MCF 10A (cell line): ENCODE data around the gene TSC22D4. TPM values are rescaled to one million over a fixed set of nuclear protein-coding genes. Genes with fewer than 3 reads are reported as not detected.

Experiments
- BruUV-seq: library from RNA; stranded (reverse); fragments of 400-500 nt; replicated peaks from 2 replicates; lab custom pipeline; 2021; lab: Mats Ljungman, UMichigan
- CTCF ChIA-PET: fragments of 300-600 bp; sonication (Branson Sonifier 250); formaldehyde crosslinking; extraction: SDS; loops from one replicate; lab custom pipeline; 2021; ENCODE audit warnings: antibody characterized with exemption, inconsistent platforms; lab: Yijun Ruan, JAX
- POLR2A ChIA-PET: fragments of 300-600, 350-650 bp; sonication (Branson Sonifier 250); formaldehyde crosslinking; extraction: SDS; loops from one replicate; lab custom pipeline; 2020; ENCODE audit warnings: antibody characterized with exemption, inconsistent platforms; lab: Yijun Ruan, JAX
- DNase-seq: peaks from one replicate; pipeline ENCODE4 v3.0.0-alpha.2; 2018; ENCODE audit not compliant: unreplicated experiment
- H3K27ac Mint-ChIP-seq: one replicate; pipeline ENCODE4 v1.8.0; 2022; ENCODE audit warnings: mild to moderate bottlenecking, low read depth, mixed read lengths; ENCODE audit not compliant: unreplicated experiment
- H3K27me3 Mint-ChIP-seq: one replicate; pipeline ENCODE4 v1.8.0; 2022; ENCODE audit warnings: mixed read lengths; ENCODE audit not compliant: insufficient read depth, unreplicated experiment
- H3K36me3 Mint-ChIP-seq: one replicate; pipeline ENCODE4 v1.8.0; 2022; ENCODE audit warnings: mild to moderate bottlenecking, moderate library complexity, mixed read lengths; ENCODE audit not compliant: insufficient read depth, unreplicated experiment
- H3K4me1 Mint-ChIP-seq: one replicate; pipeline ENCODE4 v1.8.0; 2022; ENCODE audit warnings: mixed read lengths; ENCODE audit not compliant: insufficient read depth, unreplicated experiment
- H3K4me3 Mint-ChIP-seq: one replicate; pipeline ENCODE4 v1.8.0; 2022; ENCODE audit warnings: mild to moderate bottlenecking, moderate library complexity, mixed read lengths; ENCODE audit not compliant: unreplicated experiment
- H3K9me3 Mint-ChIP-seq: one replicate; pipeline ENCODE4 v1.8.0; 2022; ENCODE audit warnings: mixed read lengths; ENCODE audit not compliant: unreplicated experiment
- CTCF ChIP-seq: fragments of 200-600 bp; IDR thresholded peaks from one replicate; pipeline ENCODE4 v1.8.0; 2022; ENCODE audit warnings: antibody characterized with exemption, mild to moderate bottlenecking; ENCODE audit not compliant: unreplicated experiment
- intact Hi-C: fragments of 100-400 bp; cut with micrococcal nuclease; formaldehyde crosslinking; loops from 2 replicates; pipeline ENCODE4 v1.14.1; 2022
- total RNA-seq: library from RNA; stranded (reverse); gene quantifications from 2 replicates; pipeline ENCODE4 v1.2.3, GENCODE V29; 2022

TSC22D4 gene
- total RNA-seq, 1 experiment from 2014 or later, result 36.0 TPM

DNA sequence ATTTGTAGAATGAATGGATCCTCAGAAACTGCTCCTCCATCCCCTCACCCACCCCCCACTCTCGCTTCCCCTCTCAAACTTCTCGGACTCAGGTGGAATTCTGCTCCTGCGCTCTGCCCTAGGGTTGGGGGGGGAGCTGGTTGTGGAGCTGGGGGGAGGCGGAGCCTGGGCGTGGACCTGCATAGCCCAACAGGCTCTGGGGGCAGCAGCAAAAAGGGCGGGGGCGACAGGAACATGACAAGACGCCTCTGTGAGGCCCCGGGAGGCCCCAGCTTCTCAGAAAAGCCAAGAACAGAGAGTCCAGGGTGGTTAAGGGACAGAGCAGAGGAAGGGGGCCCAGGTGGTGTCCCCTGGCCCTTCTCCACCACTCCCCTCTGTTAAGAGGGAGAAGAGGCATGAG lies 3.5 kb downstream of the TSC22D4 start:
- peaks cover 17% of the 10 kb centered on the region for H3K36me3 Mint-ChIP-seq
- no peak for TF ChIP-seq CTCF
- intact Hi-C loops, result loop anchor here (5.0 kb wide), 1 partner anchor 197 kb away; the partner anchor contains the start of gene GNB2
- peak overlapping the region; percentile 89 for H3K27ac Mint-ChIP-seq
- peak overlapping the region; percentile 93 for H3K4me3 Mint-ChIP-seq
- no peak for DNase-seq
- peaks cover 12% of the 10 kb centered on the region for H3K4me1 Mint-ChIP-seq
- POLR2A ChIA-PET, result interaction anchor here (1.6 to 2.4 kb wide), 2 partner anchors 64 to 111 kb away, joined by 6 to 10 read pairs; partner anchors contain the start of genes AGFG2, FBXO24 and LRCH4
- no peaks in the 10 kb centered on the region for H3K9me3 Mint-ChIP-seq
- H3K27me3 Mint-ChIP-seq, result no peaks in the 10 kb centered on the region
- no TSS peak for BruUV-seq
- CTCF ChIA-PET, result interaction anchor here (1.1 to 3.4 kb wide), 2 partner anchors 87 to 89 kb away, joined by 5 to 18 read pairs; no protein-coding TSS in a partner anchor

GRCh38 chr7:100472854-100473499 lies 6.0 kb downstream of the TSC22D4 start:
- no TSS peak for BruUV-seq
- Mint-ChIP-seq H3K27me3 (no peaks in the 10 kb centered on the region), H3K4me3 (no peak overlapping the region), H3K9me3 (no peaks in the 10 kb centered on the region), H3K27ac (no peak overlapping the region), H3K4me1 (peaks cover 12% of the 10 kb centered on the region), H3K36me3 (peaks cover 17% of the 10 kb centered on the region)
- ChIA-PET POLR2A (interaction anchor here (0.7 kb wide), 1 partner anchor 113 kb away, joined by 3 read pairs; the partner anchor contains the start of genes FBXO24 and LRCH4), CTCF (interaction anchor here (0.6 to 3.0 kb wide), 2 partner anchors 83 to 87 kb away, joined by 3 to 12 read pairs; no protein-coding TSS in a partner anchor)
- TF ChIP-seq CTCF, result no peak
- intact Hi-C loops, result no loop called here
- DNase-seq, result no peak

DNA sequence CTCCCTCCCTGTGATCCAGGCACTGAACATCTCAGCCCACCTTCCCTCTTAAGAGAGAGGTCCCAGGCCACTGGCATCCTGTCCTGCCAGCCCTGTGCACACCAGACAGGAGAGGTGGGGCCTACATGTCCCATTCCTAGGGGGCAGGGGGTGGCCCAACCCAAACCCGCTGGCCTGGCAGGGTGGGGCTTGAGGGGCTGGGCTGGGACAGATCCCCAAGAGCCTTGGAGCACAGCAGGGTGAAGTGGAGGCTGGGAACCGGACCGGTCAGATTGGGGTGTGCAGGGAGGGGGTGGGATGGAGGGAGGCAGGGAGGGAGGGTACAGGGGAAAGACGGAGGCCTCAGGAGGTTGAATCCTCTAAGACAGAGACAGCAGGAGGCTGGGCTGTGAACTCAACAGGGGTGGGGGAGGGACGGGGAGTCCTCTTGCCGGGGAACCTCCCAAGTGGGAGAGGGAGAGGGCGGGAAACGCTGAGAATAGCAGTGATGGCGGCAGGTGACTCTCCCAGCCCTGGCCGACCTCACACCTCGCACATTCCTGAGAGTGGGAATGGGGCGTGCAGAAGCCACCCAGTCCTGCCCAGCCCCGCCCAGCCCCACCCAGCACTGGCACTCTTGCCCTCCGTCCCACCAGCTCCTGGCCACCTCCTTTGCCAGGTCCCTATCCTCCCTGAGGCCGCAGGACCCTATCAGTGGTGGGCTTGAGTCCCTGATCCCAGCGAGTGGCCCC lies 6.7 kb downstream of the TSC22D4 start:
- Mint-ChIP-seq H3K4me3 (no peak overlapping the region), H3K9me3 (no peaks in the 10 kb centered on the region), H3K27ac (no peak overlapping the region), H3K27me3 (no peaks in the 10 kb centered on the region), H3K36me3 (peaks cover 17% of the 10 kb centered on the region), H3K4me1 (peaks cover 12% of the 10 kb centered on the region)
- intact Hi-C loops, result no loop called here
- no TSS peak for BruUV-seq
- POLR2A ChIA-PET, result interaction anchor here (0.6 kb wide), 1 partner anchor 82 kb away, joined by 3 read pairs; no protein-coding TSS in a partner anchor
- CTCF ChIA-PET, result interaction anchor here (0.6 to 3.0 kb wide), 2 partner anchors 84 to 88 kb away, joined by 3 to 12 read pairs; no protein-coding TSS in a partner anchor
- TF ChIP-seq CTCF, result no peak
- no peak for DNase-seq

- no peak overlapping the region for H3K4me3 Mint-ChIP-seq
- BruUV-seq, result no TSS peak
Observed at GRCh38 chr7:100471021-100471420, 8.0 kb downstream of the TSC22D4 start.

More at GRCh38 chr7:100471021-100471420, 8.0 kb downstream of the TSC22D4 start:
- Mint-ChIP-seq H3K27me3 (no peaks in the 10 kb centered on the region), H3K27ac (no peak overlapping the region), H3K9me3 (no peaks in the 10 kb centered on the region), H3K4me1 (peaks cover 5% of the 10 kb centered on the region), H3K36me3 (peaks cover 17% of the 10 kb centered on the region)
- no peak for DNase-seq
- intact Hi-C loops, result no loop called here
- ChIA-PET POLR2A (interaction anchor here (0.9 kb wide), 1 partner anchor 89 kb away, joined by 3 read pairs; no protein-coding TSS in a partner anchor), CTCF (interaction anchor here (0.5 to 2.5 kb wide), 3 partner anchors 10 to 18 kb away, joined by 3 to 12 read pairs (median 10); partner anchors contain the start of gene NYAP1)
- no peak for TF ChIP-seq CTCF
